Measurements from ENCODE around the gene RRP1.

RRP1 gene

GRCh38 chr21:43758811-43759210, 30.6 kb upstream of the RRP1 start:
- no peak for DNase-seq

- DNase-seq, result no peak
These were observed 29.7 kb upstream of the RRP1 start for GRCh38 chr21:43759651-43760050.

GRCh38 chr21:43760391-43760958, 28.9 kb upstream of the RRP1 start:
- no peak for DNase-seq

GRCh38 chr21:43761886-43762285, 27.5 kb upstream of the RRP1 start:
- no peak for DNase-seq

- DNase-seq, result no peak
These were observed 26.9 kb upstream of the RRP1 start for GRCh38 chr21:43762303-43763128.

- no peak for DNase-seq
These were observed 25.4 kb upstream of the RRP1 start for GRCh38 chr21:43763901-43764523.

- no peak for DNase-seq
These were observed 24.5 kb upstream of the RRP1 start for GRCh38 chr21:43764576-43765495.

- DNase-seq, result no peak
These were observed 22.5 kb upstream of the RRP1 start for GRCh38 chr21:43766734-43767497.

GRCh38 chr21:43767498-43767983, 21.8 kb upstream of the RRP1 start:
- DNase-seq, result no peak

GRCh38 chr21:43767984-43768867, 21.2 kb upstream of the RRP1 start:
- no peak for DNase-seq

- no peak for DNase-seq
These were observed 20.6 kb upstream of the RRP1 start for GRCh38 chr21:43768868-43769167.

- no peak for DNase-seq
These were observed 19.9 kb upstream of the RRP1 start for GRCh38 chr21:43769325-43769958.

GRCh38 chr21:43770066-43770655, 19.2 kb upstream of the RRP1 start:
- no peak for DNase-seq

GRCh38 chr21:43771199-43771675, 18.1 kb upstream of the RRP1 start:
- DNase-seq, result no peak

GRCh38 chr21:43771698-43772424, 17.5 kb upstream of the RRP1 start:
- DNase-seq, result no peak

- DNase-seq, result no peak
These were observed 17.0 kb upstream of the RRP1 start for GRCh38 chr21:43772425-43772821.

- DNase-seq, result no peak
These were observed 15.2 kb upstream of the RRP1 start for GRCh38 chr21:43774163-43774562.

- no peak for DNase-seq
These were observed 14.2 kb upstream of the RRP1 start for GRCh38 chr21:43775190-43775589.

GRCh38 chr21:43775795-43776430, 13.5 kb upstream of the RRP1 start, which contains the start of gene CSTB:
Gene CSTB, minus strand, starts transcription at chr21:43776308. Its CDS starts 39 bp downstream, at chr21:43776269.
- peak; percentile 89 for DNase-seq
